Ovary (tissue), 3 donors: ENCODE measurements around the gene MAD2L1BP.

Source experiments
- CTCF ChIP-seq, 3 donors: fragments of 450-650 bp in 2 of 3; fragments of 200-600 bp in 1 of 3; IDR thresholded peaks; one replicate each; pipeline versions ENCODE4 v1.5.1 to v1.8.0; 2016 to 2022; ENCODE audit warnings: antibody characterized with exemption in 3 of 3, mild to moderate bottlenecking in 1 of 3
- POLR2A ChIP-seq: fragments of 450-650 bp; IDR thresholded peaks from one replicate; pipeline ENCODE4 v1.6.1; 2017; ENCODE audit warnings: antibody characterized with exemption, mild to moderate bottlenecking, moderate library complexity
- donor health status: DM: no; HTN: no; CAD: no.

DNA sequence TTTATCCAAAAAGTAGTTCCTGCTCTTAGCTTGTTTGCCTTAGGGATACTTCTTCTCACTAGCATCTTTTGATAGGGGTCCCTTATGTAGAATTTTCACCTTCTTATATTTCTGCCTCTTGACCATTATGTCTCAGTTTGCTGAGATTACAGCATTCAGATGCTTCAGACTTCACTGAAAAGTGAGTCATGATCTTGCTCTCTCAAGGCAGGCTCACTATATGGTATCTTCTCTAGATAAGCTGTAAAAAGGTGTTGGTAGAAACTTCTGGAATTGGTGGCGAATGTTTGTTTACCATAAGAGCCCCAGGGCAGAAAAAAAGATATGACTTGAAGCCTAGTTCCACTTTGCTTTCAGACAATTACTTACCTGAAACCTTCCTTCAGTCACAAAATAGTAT, 26.2 kb upstream of the MAD2L1BP start:
- TF ChIP-seq CTCF (IDR thresholded peaks at IDR 0.05): no peak
- TF ChIP-seq POLR2A: no peak
